Coronary artery (tissue), 2 donors: ENCODE results near the gene NAB2.
A peak's percentile ranks its signal among the peaks of the same experiment; 100 is the strongest.

Experiments
- DNase-seq: peaks from one replicate; pipeline ENCODE4 v3.0.0-alpha.2; 2017; ENCODE audit warnings: low spot score
- H3K27ac ChIP-seq, 2 donors: fragments of 200-600 bp; sonication (generic); one replicate each; pipeline ENCODE4 v1.5.1; 2016 to 2019
- H3K4me3 ChIP-seq: fragments of 200-600 bp; sonication (generic); 2 replicates; pipeline ENCODE4 v1.5.1; 2016; ENCODE audit warnings: mild to moderate bottlenecking, moderate library complexity
- TF ChIP-seq, protein P1 (sequence below): fragments of 200-600 bp; sonication (generic); IDR thresholded peaks from one replicate; pipeline ENCODE4 v1.5.1; 2019; ENCODE audit warnings: antibody characterized with exemption

NAB2 gene

DNA sequence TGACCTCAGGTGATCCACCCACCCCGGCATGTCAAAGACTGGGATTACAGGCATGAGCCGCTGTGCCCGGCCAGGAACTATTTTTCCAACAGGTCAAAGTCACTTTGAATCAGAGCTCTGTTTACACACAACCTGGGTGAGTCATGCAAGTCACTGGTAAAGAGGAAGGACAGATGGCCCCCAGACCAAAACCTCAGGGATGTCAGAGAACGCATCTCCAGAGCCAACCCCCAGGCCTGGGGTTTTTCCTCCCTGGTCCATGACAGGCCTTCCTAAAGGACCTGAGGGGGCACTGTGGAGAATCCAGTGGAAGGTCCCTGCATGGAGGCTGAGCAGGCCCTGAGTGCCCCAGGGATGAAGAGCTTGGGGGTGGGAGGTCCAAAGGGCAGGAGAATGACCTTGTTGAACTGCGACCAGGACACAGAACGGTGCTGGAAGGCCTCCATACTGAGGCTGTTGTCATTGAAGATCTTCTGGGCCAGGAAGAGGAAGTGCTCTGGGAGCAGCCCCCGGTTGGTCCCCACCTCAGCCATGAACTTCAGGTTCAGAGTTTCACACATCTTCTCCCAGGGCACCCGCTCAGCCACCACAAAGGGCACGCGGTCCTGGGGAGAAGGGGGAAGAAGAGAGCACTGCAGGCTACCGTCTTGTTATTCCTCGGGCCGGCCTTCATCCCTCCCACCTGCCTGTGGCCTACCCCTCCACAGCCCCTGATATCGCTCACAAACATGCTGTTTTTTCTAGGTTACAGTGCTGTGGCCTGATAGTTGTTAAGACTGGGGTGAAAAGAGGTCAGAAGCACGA lies 13.2 kb downstream of the NAB2 start:
- no peak for DNase-seq
- TF ChIP-seq, protein P1, sequence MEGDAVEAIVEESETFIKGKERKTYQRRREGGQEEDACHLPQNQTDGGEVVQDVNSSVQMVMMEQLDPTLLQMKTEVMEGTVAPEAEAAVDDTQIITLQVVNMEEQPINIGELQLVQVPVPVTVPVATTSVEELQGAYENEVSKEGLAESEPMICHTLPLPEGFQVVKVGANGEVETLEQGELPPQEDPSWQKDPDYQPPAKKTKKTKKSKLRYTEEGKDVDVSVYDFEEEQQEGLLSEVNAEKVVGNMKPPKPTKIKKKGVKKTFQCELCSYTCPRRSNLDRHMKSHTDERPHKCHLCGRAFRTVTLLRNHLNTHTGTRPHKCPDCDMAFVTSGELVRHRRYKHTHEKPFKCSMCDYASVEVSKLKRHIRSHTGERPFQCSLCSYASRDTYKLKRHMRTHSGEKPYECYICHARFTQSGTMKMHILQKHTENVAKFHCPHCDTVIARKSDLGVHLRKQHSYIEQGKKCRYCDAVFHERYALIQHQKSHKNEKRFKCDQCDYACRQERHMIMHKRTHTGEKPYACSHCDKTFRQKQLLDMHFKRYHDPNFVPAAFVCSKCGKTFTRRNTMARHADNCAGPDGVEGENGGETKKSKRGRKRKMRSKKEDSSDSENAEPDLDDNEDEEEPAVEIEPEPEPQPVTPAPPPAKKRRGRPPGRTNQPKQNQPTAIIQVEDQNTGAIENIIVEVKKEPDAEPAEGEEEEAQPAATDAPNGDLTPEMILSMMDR: no peak
- no peak overlapping the region for H3K4me3 ChIP-seq
- H3K27ac ChIP-seq: peak overlapping the region in 1 of 2 donors; percentile 24

DNA sequence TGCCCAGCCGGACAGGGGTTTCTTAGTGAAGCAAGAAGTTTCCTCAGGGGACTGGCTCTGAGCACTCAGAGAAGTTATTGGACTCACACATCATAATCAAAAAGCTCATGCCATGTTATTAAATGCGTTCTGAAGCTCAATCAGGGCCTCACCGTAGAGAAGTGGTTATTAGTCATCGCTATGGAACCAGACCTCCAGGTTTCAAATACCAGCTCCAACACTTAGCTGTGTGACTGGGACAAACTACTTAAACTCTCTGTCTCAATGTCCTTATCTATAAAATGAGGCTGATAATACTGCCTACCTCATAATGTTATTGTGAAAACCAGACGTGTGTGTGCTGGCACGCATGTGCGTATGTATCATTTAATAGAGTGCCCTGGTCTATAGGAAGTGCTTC lies 14.9 kb downstream of the NAB2 start:
- TF ChIP-seq, protein P1: no peak
- Histone ChIP-seq H3K27ac (no peak overlapping the region), H3K4me3 (no peak overlapping the region)
- DNase-seq: no peak

DNA sequence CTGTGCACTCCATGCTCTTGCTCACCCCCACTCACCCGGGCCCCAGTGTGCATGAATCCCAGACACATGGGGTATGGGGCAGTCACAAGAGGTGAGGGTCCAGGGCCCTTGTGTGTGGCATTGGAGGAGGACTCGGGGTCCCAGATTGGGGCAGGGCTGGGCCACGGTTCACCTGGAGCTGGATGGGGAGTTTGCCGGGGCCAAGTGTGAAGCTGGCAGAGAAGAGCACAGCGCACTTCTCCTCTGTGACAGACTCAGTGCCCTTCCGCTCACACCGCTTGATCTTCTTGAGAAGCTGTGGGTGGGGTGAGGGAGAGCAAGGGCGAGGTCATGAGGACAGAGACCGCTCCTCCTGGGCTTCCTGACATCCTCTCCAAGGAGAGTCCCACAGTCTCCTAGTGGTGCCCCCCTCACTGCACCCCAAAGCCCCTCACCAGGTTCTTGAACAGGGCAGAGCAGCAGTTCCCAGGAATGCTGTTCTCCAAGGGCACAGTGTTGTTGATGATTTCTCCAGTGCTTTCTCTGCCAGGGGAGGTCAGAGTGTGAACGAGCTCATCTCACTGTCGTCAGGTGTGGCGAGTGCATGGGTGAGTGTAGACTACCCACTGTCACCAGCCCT lies 15.5 kb downstream of the NAB2 start:
- Histone ChIP-seq H3K27ac (no peak overlapping the region), H3K4me3 (no peak overlapping the region)
- no peak for DNase-seq
- TF ChIP-seq, protein P1: no peak

DNA sequence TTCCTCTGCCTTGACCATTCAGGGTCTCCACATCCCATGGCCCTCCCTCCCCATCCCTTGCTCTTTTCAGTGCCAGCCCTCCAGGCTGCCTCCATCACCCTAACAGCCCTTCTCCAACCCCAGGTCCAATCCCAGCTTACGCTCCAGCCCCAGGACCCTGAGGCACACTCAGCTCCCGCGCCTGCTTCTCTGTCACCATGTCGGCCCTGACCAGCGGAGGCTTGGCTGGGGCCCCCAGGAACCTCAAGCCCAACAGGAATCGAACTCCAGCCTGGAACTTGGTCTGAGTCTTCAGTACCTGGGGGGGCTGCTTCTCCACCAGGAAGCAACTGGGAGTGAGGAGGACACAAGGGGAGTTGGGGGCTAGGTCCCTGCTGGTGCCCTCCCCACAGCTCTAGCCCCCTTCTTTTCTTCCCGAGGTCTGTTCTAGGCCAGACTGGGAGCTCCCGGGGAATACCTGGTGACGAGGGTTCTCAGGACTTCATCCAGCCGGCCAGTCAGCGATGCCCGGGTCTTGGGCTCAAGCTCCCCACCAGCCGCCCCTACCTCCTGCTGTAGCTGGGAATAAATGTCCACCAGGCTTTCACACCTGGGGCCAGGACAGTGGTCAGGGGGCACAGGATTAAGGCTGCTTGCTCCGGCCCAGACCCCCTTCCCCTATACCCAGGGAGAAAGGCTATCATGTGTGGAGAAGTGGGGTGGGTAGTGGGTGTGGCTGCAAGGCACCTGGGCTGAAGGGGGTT lies 16.3 kb downstream of the NAB2 start:
- Histone ChIP-seq H3K27ac (no peak overlapping the region), H3K4me3 (no peak overlapping the region)
- TF ChIP-seq, protein P1: no peak
- DNase-seq: no peak

GRCh38 chr12:57106021-57106708 lies 17.3 kb downstream of the NAB2 start:
- no peak for DNase-seq
- Histone ChIP-seq H3K27ac (no peak overlapping the region), H3K4me3 (no peak overlapping the region)
- TF ChIP-seq, protein P1: no peak

DNA sequence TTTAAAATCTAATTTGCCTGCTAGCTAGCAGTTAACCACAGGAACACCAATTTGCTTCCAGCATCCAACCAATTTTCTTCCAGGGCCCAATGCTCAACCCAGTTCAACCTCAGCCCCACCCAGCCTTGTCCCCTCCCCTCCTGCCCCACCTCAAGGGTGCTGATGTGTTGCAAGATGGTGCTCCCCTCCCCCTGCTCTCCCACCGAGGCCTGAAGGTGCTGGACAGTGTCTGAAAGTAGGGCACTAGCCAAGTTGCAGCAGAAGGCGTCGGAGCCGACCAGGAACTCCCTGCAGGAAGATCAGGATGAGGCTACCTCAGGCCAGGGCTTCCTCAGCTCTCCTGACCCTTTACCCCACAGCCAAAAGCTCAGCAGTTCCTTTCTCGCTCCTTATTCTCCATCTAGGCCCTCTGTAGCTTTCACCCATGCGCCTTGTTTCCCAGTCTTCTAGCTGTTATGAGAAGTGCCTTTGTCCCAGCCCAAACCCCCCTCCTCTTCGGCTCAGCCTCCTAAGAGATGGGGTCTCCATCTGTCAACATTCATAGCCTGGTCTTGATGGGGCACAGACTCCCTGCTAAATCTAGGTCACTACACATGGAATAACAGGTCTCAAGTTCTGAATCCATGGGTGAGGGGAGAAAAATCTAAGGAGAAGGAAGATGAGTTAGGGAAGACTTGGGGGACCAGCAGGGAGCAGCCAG lies 18.7 kb downstream of the NAB2 start:
- TF ChIP-seq, protein P1: no peak
- H3K27ac ChIP-seq: no peak overlapping the region
- no peak overlapping the region for H3K4me3 ChIP-seq
- no peak for DNase-seq
